Mammary epithelial cell (primary cell): ENCODE results near the gene FAM186B.

Experiments
- EZH2 ChIP-seq: IDR thresholded peaks from 2 replicates; pipeline ENCODE4 v1.6.1; 2012; ENCODE audit warnings: low read length, inconsistent platforms, borderline replicate concordance
- TF ChIP-seq, protein P1 (sequence below), 2 donors: IDR thresholded peaks in 1 of 2; conservative IDR thresholded peaks in 1 of 2; 2 replicates each; pipeline ENCODE4 v1.5.1; 2011 to 2012; ENCODE audit warnings: inconsistent platforms in 2 of 2, low read length in 2 of 2, mild to moderate bottlenecking in 2 of 2, control low read depth in 1 of 2, low read depth in 1 of 2; ENCODE audit not compliant: insufficient read depth in 1 of 2; ENCODE audit errors: extremely low read depth in 1 of 2

DNA sequence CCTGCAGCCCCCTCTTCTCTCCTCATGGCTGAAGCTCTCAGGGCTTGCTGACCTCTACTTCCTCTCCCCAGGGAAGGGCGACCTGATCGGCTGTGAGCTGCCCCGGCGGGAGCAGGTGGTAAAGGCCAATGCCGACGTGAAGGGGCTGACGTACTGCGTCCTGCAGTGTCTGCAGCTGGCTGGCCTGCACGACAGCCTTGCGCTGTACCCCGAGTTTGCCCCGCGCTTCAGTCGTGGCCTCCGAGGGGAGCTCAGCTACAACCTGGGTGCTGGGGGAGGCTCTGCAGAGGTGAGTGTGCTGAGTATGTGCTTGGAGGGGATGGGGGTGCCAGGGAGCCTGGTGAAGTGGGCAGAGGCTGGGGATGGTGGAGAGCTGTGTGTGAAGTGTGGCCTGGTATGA is 51.2 kb downstream of the FAM186B start:
- TF ChIP-seq, protein P1, sequence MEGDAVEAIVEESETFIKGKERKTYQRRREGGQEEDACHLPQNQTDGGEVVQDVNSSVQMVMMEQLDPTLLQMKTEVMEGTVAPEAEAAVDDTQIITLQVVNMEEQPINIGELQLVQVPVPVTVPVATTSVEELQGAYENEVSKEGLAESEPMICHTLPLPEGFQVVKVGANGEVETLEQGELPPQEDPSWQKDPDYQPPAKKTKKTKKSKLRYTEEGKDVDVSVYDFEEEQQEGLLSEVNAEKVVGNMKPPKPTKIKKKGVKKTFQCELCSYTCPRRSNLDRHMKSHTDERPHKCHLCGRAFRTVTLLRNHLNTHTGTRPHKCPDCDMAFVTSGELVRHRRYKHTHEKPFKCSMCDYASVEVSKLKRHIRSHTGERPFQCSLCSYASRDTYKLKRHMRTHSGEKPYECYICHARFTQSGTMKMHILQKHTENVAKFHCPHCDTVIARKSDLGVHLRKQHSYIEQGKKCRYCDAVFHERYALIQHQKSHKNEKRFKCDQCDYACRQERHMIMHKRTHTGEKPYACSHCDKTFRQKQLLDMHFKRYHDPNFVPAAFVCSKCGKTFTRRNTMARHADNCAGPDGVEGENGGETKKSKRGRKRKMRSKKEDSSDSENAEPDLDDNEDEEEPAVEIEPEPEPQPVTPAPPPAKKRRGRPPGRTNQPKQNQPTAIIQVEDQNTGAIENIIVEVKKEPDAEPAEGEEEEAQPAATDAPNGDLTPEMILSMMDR (conservative IDR thresholded peaks at IDR 0.05 in 1 of 2, IDR thresholded peaks at IDR 0.05 in 1 of 2; ENCODE audit: extremely low read depth in 1 of 2, insufficient read depth in 1 of 2, low read depth in 1 of 2, low read length in 2 of 2): no peak
- no peak for TF ChIP-seq EZH2
